GM21737 (cell line): Measurements from ENCODE around the gene NPFFR1.
A peak's percentile ranks its signal among the peaks of the same experiment; 100 is the strongest.

ENCODE experiments used
- ATAC-seq: cut with Tn5 transposase; IDR thresholded peaks from one replicate; pipeline ENCODE4 v1.9.1; 2021; ENCODE audit warnings: mild to moderate bottlenecking, moderate library complexity; ENCODE audit not compliant: unreplicated experiment

Gene NPFFR1

DNA sequence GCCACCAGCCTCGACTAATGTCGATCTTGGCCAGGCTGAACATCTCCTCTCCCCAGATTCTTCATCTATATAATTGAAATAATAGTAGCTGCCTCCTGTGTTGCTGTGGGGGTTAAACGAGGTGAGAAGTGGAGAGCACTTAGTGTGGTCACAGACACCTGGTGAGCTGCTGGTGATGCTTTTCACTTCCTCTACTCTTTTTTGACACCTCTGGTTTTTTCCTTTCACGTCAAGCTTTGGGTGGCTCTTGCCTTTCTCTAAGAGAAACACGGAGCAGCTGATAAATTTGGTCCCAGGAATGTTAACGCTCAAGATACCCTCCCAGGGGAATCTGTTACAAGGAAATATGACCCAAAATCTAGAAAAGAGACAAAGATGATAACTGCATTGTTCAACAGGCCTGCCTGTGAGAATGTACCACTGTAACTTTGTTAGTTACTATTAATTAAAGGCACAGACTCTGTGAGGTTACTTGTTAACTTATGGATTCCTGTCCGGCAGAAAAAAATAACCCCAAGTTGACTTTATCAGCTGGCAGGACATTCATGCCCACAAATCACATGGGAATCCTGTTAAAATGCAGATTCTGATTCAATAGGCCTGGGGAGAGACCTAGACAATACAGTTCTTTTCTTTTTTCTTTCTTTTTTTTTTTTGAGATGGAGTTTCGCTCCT, 9.5 kb upstream of the NPFFR1 start:
- peak; percentile 90 for ATAC-seq

GRCh38 chr10:70292004-70292403, 8.2 kb upstream of the NPFFR1 start:
- no peak for ATAC-seq

DNA sequence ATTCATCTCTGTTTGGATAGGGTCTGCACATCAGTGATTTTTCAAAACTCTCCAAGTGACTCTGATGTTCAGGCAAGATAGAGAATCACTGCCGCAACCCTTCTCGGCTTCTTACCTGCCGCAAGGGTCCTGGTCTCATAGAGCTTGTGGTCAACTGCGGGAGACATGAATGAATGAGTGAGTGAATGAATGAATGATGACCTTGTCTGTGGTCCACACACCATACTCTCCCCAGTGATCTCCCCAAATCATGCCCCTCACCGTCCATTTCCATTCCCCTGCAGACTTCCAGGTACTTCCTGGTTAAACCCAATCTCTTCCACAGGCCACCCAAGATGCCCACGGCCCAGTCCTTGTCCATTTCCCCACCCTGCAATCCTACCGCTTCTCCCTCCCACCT, 5.9 kb upstream of the NPFFR1 start:
- ATAC-seq, result no peak

GRCh38 chr10:70286616-70287015, 2.8 kb upstream of the NPFFR1 start:
- ATAC-seq, result no peak

- ATAC-seq, result no peak
Measured at GRCh38 chr10:70285476-70285831, 1.6 kb upstream of the NPFFR1 start.

DNA sequence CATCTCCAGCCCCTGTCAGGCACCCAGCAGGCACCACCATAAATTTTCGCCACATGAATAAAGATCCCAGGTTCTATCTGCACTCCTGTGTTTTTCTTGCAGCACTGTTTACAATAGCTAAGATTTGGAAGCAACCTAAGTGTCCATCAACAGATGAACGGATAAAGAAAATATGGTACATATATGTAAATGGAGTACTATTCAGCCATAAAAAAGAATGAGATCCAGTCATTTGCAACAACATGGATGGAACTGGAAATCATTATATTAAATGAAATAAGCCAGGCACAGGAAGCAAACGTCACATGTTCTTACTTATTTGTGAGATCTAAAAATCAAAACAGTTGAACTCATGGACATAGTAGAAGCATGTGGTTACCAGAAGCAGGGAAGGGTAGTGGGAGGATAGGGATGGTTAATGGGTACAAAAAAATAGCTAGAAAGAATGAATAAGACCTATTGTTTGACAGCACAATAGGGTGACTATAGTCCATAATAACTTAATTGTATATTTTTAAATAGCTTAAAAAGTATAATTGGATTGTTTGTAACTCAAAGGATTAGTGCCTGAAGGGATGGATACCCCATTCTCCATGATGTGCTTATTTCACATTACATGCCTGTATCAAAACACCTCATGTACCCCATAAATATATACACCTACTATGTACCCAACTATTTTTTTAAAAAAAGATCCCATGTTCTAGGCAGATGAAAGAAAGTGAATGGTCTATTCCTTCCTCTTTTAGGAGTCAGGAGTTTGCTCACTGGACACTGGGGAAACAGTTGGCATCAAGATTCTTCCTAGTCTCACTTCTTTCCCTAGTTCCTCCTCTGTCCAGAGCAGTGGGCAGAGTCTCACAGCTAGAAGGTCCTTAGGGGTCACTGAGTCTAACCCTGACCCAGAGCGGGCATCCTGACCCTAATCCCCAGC, 1.0 kb upstream of the NPFFR1 start:
- no peak for ATAC-seq

DNA sequence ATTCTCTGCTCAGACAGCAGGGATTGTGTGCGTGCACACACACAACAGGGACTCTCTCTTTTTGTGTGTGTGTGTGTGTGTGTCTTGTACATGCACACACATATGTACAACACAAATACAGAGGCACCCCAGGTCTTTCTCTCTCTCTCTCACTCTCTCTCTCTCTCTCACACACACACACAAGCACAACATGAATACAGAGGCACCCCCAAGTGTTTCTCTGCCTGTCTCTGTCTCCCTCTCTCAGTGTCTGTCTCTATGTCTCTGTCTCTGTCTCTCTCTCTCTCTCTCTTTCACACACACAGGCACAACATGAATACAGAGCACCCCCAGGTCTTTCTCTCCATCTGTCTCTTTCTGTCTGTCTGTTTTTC, 746 bp downstream of the NPFFR1 start:
- ATAC-seq, result no peak

DNA sequence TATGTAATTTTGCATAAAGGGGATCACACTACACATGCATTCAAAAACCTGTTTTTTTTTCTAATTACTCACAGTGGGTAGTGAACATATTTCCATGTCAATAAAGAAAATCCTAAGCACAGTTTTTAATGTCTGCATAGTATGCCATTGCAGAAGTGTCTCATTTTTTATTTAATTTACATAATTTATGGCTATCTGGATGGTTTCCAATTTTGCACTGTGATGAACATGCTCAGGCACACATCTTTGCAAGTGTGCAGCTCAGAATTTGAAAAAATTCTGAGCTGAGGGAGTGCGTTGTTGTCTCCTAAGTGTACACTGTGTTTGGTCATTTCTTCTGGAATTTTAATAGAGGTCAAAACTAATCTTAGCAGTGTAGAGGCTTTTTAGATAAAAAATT, 2.2 kb downstream of the NPFFR1 start:
- ATAC-seq, result no peak

GRCh38 chr10:70280099-70280498, 3.7 kb downstream of the NPFFR1 start:
- ATAC-seq, result no peak

DNA sequence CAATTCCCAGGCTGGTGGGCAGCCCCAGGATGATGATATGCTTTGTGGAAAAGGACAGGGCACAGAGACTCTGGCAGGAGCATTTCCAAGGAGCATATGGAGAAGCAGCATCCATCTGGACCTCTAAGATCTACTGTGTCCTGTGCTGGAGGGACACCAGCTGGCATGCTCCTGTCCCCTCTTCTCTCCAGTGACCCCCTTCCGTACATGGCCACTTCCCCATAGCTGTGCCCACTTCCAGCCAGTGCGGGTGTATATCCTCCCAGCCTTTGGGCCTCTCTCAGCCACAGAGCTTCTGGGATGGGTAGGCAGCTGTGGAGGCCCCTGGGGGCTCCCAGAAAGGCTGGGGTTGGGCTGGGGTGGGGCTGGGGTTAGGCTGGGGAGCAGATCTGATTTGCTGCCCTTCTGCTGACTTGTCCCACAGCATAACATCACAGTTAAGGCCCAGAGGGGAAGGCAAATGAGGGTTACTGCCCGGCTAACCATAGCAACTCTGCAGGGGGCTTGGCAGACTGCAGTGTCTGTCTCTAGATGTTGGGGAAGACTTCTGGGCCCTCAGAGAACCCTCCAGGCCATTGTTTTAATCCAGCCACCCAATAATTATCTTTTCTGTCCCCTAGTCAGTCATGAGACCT, 6.3 kb downstream of the NPFFR1 start:
- ATAC-seq, result no peak

DNA sequence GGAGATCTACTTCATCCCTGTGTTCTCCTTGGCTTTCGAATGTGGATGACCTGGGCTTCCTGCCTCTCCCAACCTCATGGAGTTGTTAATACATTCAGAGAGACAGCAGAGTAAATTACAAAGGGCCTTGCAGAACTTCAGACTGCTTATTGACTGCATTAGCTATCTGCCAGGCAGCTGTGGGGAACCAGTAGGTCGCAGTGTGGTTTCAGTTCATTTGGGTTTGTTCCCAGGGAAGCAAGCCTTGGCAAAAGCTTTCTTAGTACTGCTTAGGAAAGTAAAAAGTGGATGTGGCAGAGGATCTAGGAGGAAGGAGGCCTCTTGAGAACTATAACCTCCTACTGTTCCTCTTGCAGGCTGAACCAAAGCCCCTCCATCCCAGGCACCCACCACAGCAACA, 9.2 kb downstream of the NPFFR1 start:
- no peak for ATAC-seq

DNA sequence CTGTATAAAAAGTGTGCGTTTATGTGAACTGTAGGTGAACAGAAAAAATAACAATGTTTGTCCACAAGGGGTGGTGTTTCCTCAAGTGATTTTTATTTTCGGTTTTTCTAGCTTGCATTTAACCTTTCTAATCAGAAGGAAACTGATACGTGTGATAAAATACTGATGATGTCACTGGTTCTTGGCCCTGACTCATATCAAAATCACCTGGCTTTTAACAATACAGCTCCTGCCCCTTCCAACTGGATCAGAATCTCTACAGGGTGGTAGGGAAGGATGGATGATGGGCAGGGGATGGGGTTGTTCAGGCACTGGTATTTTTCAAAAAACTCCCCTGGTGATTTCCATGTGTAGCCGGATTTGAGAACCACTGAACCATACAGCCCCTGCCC, 10.9 kb downstream of the NPFFR1 start:
- ATAC-seq, result no peak

GRCh38 chr10:70271996-70272924, 11.5 kb downstream of the NPFFR1 start:
- no peak for ATAC-seq

DNA sequence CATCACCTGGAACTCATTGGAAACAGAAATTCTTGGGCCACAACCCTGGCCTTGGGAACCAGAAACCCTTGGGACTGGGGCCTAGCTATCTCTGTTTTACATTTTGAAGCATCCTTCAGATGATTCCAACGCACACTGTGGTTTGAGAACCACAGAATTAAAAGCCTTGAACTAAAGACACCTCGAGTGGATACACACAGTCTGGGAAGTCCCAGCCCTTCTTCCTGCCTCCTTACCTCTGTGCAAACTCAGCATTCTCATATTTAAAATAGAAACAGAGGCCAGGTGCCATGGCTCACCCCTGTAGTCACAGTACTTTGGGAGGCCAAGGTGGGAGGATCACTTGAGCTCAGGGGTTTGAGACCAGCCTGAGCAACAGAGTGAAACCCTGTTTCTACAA, 12.9 kb downstream of the NPFFR1 start:
- no peak for ATAC-seq

DNA sequence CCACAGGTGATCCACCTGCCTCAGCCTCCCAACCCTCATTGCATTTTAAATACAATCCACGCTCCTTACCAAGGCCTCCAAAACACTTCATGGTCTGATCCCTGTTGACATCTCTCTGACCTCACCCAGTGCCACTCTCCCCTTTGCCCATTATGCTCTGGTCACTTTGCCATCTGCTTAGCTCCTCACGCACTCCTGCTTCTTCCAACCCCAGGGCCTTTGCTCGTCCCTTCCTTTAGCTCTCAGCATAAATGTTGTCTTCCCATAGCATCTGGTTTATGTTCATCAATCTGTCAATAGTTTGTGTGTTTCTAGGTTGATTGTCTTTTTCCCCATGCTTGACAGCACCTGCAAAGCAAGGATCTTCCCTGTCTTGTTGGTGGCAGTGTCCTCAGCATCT, 14.1 kb downstream of the NPFFR1 start:
- ATAC-seq, result no peak

GRCh38 chr10:70268376-70268775, 15.4 kb downstream of the NPFFR1 start:
- no peak for ATAC-seq

DNA sequence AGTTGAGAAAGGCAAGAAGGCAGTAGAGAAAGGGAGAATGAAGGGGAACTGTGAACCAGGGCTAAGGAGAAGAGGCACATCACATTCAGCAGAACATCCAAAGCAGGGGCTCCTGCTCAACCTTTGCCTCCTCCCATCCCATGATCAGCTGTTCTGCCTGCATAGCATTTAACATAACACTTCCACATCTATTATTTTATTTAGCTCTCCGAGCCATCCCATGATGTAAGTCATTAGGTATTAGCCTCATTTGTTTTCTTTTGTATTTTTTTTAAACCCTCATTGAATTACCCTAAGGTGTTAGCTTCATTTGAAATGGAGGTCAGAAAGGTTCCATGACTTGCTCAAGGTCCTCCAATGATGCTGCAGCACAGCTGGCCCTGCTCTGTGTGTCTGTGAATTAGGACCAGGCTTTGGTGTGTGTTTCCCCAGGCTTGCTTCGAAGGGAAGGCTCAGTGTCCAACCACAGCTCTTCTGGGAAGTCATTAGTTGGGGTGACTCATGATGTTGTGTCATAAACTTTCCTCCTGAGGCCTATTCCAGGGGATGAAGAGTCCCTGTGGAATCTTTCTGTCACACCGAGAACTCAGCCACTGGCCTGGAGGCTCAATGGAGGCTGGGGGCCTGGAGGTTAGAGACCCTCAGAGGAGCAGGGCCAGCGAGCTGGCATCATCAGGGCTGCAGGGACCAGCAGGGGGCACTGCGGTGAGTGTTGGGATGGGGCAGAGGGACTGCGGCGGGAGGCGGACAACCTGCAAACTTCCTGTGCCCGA, 16.5 kb downstream of the NPFFR1 start:
- no peak for ATAC-seq

- ATAC-seq, result no peak
Measured at GRCh38 chr10:70266701-70267100, 17.1 kb downstream of the NPFFR1 start.

DNA sequence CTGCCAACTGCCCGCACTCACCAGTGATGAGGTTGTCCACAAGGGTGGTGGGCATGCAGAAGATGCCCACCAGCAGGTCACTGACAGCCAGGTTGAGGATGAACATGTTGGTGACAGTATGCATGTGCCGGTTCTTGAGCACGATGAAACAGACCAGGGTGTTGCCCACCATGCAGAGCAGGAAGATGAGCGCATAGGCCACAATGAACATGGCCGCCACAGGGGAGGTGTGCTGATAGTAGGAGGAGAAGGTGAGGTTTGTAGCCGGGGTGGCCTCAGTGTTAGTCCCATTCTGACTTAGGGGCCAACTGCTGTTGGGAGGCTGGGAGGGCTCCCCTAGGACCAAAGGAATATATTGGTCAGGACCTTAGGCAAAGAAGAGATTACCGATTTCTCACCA, 17.7 kb downstream of the NPFFR1 start:
- no peak for ATAC-seq

- no peak for ATAC-seq
Measured at GRCh38 chr10:70265032-70265689, 18.6 kb downstream of the NPFFR1 start.
